Activated naive CD8-positive, alpha-beta T cell treated with anti-CD3 and anti-CD28 coated beads, Interleukin-2, amount 10 ng/mL, durations not matched to agents 7 days and 5 days (primary cell): Measurements from ENCODE around the gene SLC25A42. TPM values are rescaled to one million over a fixed set of nuclear protein-coding genes. Genes with fewer than 3 reads are reported as not detected.

Experiments used
- ATAC-seq: fragments of 150-1000 bp; cut with Tn5 transposase; one replicate; pipeline ENCODE4 v1.10.0; 2021; ENCODE audit warnings: low read depth, moderate library complexity
- POLR2A ChIA-PET: fragments of 350-600 bp; sonication (Branson Sonifier 250); formaldehyde crosslinking; loops from one replicate; lab custom pipeline; 2021; ENCODE audit warnings: antibody characterized with exemption; lab: Charles Lee
- DNase-seq: peaks from one replicate; pipeline ENCODE4 v3.0.0; 2021
- H3K27ac Mint-ChIP-seq: one replicate; pipeline ENCODE4 v1.8.0; 2022; ENCODE audit warnings: mild to moderate bottlenecking, mixed read lengths
- H3K27me3 Mint-ChIP-seq: one replicate; pipeline ENCODE4 v1.8.0; 2022; ENCODE audit warnings: mild to moderate bottlenecking, moderate library complexity, mixed read lengths
- H3K36me3 Mint-ChIP-seq: one replicate; pipeline ENCODE4 v1.8.0; 2021; ENCODE audit warnings: mild to moderate bottlenecking, mixed read lengths
- H3K4me1 Mint-ChIP-seq: one replicate; pipeline ENCODE4 v1.8.0; 2021; ENCODE audit warnings: mixed read lengths
- H3K4me3 Mint-ChIP-seq: one replicate; pipeline ENCODE4 v1.8.0; 2022; ENCODE audit warnings: mild to moderate bottlenecking, moderate library complexity, mixed read lengths
- H3K9me3 Mint-ChIP-seq: one replicate; pipeline ENCODE4 v1.8.0; 2021; ENCODE audit warnings: mixed read lengths
- total RNA-seq, 2 experiments: library from RNA; stranded (reverse); gene quantifications; one replicate each; pipeline ENCODE4 v1.2.3, GENCODE V29; 2021

Gene SLC25A42
- total RNA-seq, 2 experiments from 2014 or later = 20.4 to 22.0 TPM

GRCh38 chr19:19054315-19054938 lies 9.4 kb upstream of the SLC25A42 start:
- POLR2A ChIA-PET = no interaction called here
- no peaks in the 10 kb centered on the region for H3K27me3 Mint-ChIP-seq
- H3K27ac Mint-ChIP-seq = no peak overlapping the region
- H3K4me1 Mint-ChIP-seq = no peaks in the 10 kb centered on the region
- no peak for ATAC-seq
- H3K4me3 Mint-ChIP-seq = no peak overlapping the region
- H3K9me3 Mint-ChIP-seq = no peaks in the 10 kb centered on the region
- peaks cover 6% of the 10 kb centered on the region for H3K36me3 Mint-ChIP-seq
- DNase-seq = no peak

DNA sequence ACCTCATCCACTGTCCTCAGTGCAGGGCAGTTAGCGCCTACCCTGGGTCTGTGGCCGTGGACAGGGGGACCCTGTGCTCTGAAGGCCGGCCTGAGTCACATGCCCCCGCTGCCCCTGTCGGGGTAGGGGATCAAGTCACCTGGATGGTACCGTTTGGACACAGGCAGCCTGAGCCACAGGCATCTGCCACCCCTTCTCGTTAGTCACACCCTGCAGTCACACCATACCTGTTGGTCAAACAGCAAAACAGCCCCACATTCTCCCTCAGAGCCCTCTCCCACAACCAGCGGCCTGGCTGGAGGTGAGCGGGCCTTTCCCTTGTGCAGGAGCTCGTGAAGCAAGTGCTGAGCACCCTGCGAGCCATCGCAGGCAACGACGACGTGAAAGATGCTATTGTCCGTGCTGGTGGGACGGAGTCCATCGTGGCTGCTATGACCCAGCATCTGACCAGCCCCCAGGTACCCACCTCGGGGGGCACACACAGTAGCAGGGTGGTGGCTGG lies 8.8 kb upstream of the SLC25A42 start:
- H3K4me1 Mint-ChIP-seq = no peaks in the 10 kb centered on the region
- no peaks in the 10 kb centered on the region for H3K27me3 Mint-ChIP-seq
- H3K27ac Mint-ChIP-seq = no peak overlapping the region
- no peak overlapping the region for H3K4me3 Mint-ChIP-seq
- POLR2A ChIA-PET = no interaction called here
- peaks cover 6% of the 10 kb centered on the region for H3K36me3 Mint-ChIP-seq
- ATAC-seq = no peak
- no peak for DNase-seq
- no peaks in the 10 kb centered on the region for H3K9me3 Mint-ChIP-seq

- no peak overlapping the region for H3K4me3 Mint-ChIP-seq
- H3K27me3 Mint-ChIP-seq = no peaks in the 10 kb centered on the region
- no peaks in the 10 kb centered on the region for H3K9me3 Mint-ChIP-seq
- no peak for ATAC-seq
- no peak for DNase-seq
- POLR2A ChIA-PET = no interaction called here
- H3K27ac Mint-ChIP-seq = no peak overlapping the region
- H3K4me1 Mint-ChIP-seq = no peaks in the 10 kb centered on the region
- H3K36me3 Mint-ChIP-seq = peaks cover 3% of the 10 kb centered on the region
Observed at GRCh38 chr19:19055701-19056100, 8.1 kb upstream of the SLC25A42 start.

DNA sequence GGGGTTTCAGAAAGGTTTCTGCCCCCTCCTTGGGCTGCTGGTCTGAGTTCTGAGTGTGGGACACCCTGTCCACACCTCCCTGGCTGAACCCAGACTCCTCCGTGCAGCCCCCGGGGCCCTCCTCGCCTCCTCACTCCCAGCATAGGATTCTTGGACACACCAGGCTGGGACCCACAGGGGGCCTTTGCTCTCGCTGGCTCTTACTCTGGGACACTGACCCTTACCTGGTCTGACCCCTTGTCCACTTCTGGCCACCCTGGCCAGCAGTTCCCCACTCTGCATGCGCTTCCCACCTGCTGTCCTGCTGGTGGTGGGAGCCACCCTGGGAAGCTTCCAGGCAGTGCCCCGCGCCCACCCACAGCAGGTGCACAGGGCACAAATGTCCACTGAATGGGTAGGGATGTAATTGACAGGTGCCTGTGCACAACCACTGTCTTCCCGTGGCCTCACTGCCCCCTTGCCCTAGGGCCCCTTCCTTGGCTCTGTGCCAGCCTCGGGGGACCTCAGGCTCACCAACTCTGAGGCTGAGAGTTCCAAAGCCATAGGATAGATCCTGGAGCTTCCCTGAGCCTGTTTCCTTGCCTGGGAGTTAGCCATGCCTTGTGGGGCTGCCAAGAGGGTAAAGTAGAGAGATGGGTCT lies 7.0 kb upstream of the SLC25A42 start:
- no peaks in the 10 kb centered on the region for H3K9me3 Mint-ChIP-seq
- POLR2A ChIA-PET = interaction anchor here (1.2 kb wide), 1 partner anchor 10 kb away, joined by 3 read pairs; no protein-coding TSS in a partner anchor
- no peak for DNase-seq

DNA sequence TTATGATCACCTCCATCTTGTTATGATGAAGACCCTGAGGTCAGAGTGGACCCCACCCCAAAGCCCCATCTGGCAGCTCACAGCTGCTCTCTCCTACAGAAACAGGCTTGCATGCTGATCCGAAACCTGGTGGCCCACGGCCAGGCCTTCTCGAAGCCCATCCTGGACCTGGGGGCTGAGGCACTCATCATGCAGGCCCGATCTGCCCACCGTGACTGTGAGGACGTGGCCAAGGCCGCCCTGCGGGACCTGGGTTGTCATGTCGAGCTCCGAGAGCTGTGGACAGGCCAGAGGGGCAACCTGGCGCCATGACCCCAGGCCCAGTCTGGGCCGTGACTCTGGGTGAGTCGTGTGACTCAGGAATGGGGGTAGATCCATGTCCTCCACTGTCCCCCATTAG lies 6.5 kb upstream of the SLC25A42 start:
- DNase-seq = no peak

More for the DNA sequence above, 7.0 kb upstream of the SLC25A42 start:
- H3K36me3 Mint-ChIP-seq = peaks cover 3% of the 10 kb centered on the region
- no peak for ATAC-seq
- no peak overlapping the region for H3K4me3 Mint-ChIP-seq
- H3K27ac Mint-ChIP-seq = no peak overlapping the region
- H3K27me3 Mint-ChIP-seq = no peaks in the 10 kb centered on the region
- no peaks in the 10 kb centered on the region for H3K4me1 Mint-ChIP-seq

DNA sequence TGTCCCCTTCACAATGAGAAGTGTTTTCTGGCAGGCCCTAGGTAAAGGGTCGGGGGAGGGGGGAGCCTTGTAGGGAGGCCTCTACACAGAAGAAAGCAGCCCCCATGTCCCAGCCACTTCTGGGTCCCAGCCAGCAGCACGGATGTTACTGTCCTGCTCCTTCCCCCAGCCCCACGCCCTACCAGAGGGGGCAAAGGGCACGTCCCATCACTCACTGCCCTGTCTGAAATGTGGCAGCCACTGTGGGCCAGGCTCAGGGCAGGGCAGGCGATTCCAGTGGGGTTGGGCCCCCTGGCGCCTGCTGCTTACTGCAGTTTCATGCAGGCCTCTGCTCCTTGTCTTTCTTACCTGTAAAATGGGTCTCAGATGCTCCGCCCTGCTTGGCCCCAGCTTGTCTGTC lies 6.1 kb upstream of the SLC25A42 start:
- Mint-ChIP-seq H3K27ac (no peak overlapping the region), H3K36me3 (peaks cover 2% of the 10 kb centered on the region), H3K9me3 (no peaks in the 10 kb centered on the region), H3K4me3 (no peak overlapping the region), H3K27me3 (no peaks in the 10 kb centered on the region), H3K4me1 (peaks cover 2% of the 10 kb centered on the region)
- POLR2A ChIA-PET = interaction anchor here (0.6 to 1.2 kb wide), 2 partner anchors 9 to 17 kb away, joined by 3 to 5 read pairs; no protein-coding TSS in a partner anchor
- ATAC-seq = no peak
- no peak for DNase-seq

More for the DNA sequence above, 6.5 kb upstream of the SLC25A42 start:
- POLR2A ChIA-PET = interaction anchor here (1.2 kb wide), 1 partner anchor 9 kb away, joined by 3 read pairs; no protein-coding TSS in a partner anchor
- no peak for ATAC-seq
- H3K4me1 Mint-ChIP-seq = no peaks in the 10 kb centered on the region
- H3K27me3 Mint-ChIP-seq = no peaks in the 10 kb centered on the region
- H3K4me3 Mint-ChIP-seq = no peak overlapping the region
- no peaks in the 10 kb centered on the region for H3K9me3 Mint-ChIP-seq
- H3K36me3 Mint-ChIP-seq = peaks cover 3% of the 10 kb centered on the region
- no peak overlapping the region for H3K27ac Mint-ChIP-seq

GRCh38 chr19:19059018-19059836 lies 4.6 kb upstream of the SLC25A42 start:
- H3K36me3 Mint-ChIP-seq = no peaks in the 10 kb centered on the region
- no peak overlapping the region for H3K4me3 Mint-ChIP-seq
- H3K27ac Mint-ChIP-seq = no peak overlapping the region
- DNase-seq = no peak
- H3K27me3 Mint-ChIP-seq = no peaks in the 10 kb centered on the region
- no peaks in the 10 kb centered on the region for H3K9me3 Mint-ChIP-seq
- ATAC-seq = no peak
- H3K4me1 Mint-ChIP-seq = peaks cover 6% of the 10 kb centered on the region
- POLR2A ChIA-PET = interaction anchor here (0.5 kb wide), 1 partner anchor 233 kb away, joined by 5 read pairs; no protein-coding TSS in a partner anchor

DNA sequence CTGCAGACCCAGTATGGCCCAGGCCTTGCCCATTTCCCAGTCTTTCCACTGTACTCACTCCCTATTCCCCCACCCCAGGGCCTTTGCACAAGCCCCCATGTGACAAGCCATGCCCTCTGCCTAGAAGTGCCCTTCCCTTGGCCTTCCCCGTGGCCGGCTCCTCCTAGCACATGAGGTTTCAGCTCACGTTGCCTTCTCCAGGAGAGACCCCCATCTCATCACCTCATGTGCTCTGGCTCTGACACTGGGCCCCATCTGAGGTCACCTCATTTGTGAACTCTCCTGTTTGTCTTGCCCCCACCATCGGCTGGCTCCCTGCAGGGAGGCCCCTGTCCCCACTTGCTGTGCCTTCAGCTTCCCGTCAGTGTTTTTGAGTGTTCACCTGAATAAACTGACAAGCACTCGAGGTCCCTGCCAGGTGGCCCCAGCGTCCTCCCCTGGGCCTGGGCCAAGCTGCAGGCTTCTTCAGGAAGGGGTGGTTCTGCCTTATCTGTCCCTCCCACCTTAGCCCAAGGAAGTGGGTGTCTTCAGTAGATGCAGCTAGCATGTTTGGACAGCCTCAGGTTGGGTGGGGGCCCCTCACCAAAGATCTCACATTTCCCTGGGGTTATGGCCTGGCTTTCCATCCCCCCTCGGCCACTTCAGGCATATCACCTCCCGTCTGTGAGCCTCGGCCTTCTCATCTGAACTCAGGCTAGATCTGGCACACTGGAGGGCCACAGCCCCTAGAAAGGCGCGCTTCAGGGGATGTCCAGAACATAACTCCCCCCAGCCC lies 3.8 kb upstream of the SLC25A42 start:
- DNase-seq = no peak
- no peaks in the 10 kb centered on the region for H3K36me3 Mint-ChIP-seq
- no peak for ATAC-seq
- POLR2A ChIA-PET = no interaction called here
- no peaks in the 10 kb centered on the region for H3K9me3 Mint-ChIP-seq
- H3K4me3 Mint-ChIP-seq = no peak overlapping the region
- H3K4me1 Mint-ChIP-seq = peaks cover 12% of the 10 kb centered on the region
- no peaks in the 10 kb centered on the region for H3K27me3 Mint-ChIP-seq
- no peak overlapping the region for H3K27ac Mint-ChIP-seq

- no peaks in the 10 kb centered on the region for H3K36me3 Mint-ChIP-seq
- DNase-seq (no peak), ATAC-seq (no peak)
- no peak overlapping the region for H3K27ac Mint-ChIP-seq
- H3K4me1 Mint-ChIP-seq = peaks cover 17% of the 10 kb centered on the region
- H3K9me3 Mint-ChIP-seq = no peaks in the 10 kb centered on the region
- H3K4me3 Mint-ChIP-seq = no peak overlapping the region
- H3K27me3 Mint-ChIP-seq = no peaks in the 10 kb centered on the region
- POLR2A ChIA-PET = no interaction called here
Observed at GRCh38 chr19:19061506-19061905, 2.3 kb upstream of the SLC25A42 start.

GRCh38 chr19:19062454-19063182 lies 1.2 kb upstream of the SLC25A42 start:
- POLR2A ChIA-PET = interaction anchor here (0.6 to 1.1 kb wide), 3 partner anchors 24 to 106 kb away, joined by 3 to 4 read pairs (median 4); no protein-coding TSS in a partner anchor
- ATAC-seq = no peak
- no peak for DNase-seq
- Mint-ChIP-seq H3K4me1 (peaks cover 21% of the 10 kb centered on the region), H3K27me3 (no peaks in the 10 kb centered on the region), H3K9me3 (no peaks in the 10 kb centered on the region), H3K4me3 (peak overlapping the region; percentile 89), H3K36me3 (no peaks in the 10 kb centered on the region), H3K27ac (peak overlapping the region; percentile 86)

GRCh38 chr19:19064098-19064722 lies 416 bp downstream of the SLC25A42 start:
- peaks cover 23% of the 10 kb centered on the region for H3K4me1 Mint-ChIP-seq
- ATAC-seq = no peak
- peak overlapping the region; percentile 89 for H3K4me3 Mint-ChIP-seq
- H3K27me3 Mint-ChIP-seq = no peaks in the 10 kb centered on the region
- no peaks in the 10 kb centered on the region for H3K9me3 Mint-ChIP-seq
- H3K36me3 Mint-ChIP-seq = no peaks in the 10 kb centered on the region
- POLR2A ChIA-PET = interaction anchor here (0.6 to 1.0 kb wide), 3 partner anchors 26 to 145 kb away, joined by 3 to 4 read pairs (median 3); partner anchors contain the start of genes COPE and DDX49
- H3K27ac Mint-ChIP-seq = peak overlapping the region; percentile 86
- DNase-seq = no peak
